GM18526 (cell line): Measurements from ENCODE around the gene SLC24A3.

Experiments
- POLR2A ChIP-seq: IDR thresholded peaks from 3 replicates; pipeline ENCODE4 v1.6.1; 2011; ENCODE audit not compliant: insufficient read length; ENCODE audit errors: extremely low read depth

Gene SLC24A3

DNA sequence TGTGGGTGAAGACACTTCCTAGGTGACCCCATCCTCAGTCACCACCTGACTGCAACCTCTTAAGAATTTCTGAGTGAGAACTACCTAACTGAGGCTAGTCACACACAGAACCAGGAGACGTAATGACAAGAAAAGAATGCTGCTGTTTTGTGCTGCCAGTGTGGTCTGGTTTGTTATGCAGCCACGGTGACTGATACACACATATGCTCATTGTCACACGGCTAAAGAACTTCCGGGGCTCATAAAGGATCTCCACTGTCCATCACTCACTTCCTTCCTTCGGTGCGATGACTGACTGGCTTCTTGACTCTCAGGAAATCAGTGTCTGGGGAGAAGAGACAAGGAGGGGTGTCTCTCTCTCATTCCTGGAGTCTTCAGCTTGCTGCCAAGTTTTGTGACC is 88.0 kb downstream of the SLC24A3 start:
- TF ChIP-seq POLR2A, result no peak

DNA sequence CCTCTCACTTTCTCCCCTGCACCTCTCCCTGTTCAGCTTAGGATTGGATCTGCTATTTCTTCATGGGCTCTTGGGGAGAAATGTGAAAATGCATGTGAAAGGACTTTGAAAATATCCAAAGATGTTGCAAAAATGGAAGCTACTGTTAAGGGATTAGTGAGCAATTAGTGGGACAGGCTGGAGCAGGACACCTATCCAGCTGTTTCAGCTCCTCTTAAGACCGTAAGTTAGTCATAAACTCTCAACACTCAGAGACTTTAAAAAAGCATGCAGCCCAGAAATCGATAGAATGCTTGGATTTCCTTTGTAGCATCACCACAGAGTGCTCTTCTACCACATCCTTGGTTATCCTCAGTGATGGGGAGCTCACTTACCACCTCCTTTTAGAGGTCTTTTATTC is 88.7 kb downstream of the SLC24A3 start:
- no peak for TF ChIP-seq POLR2A

DNA sequence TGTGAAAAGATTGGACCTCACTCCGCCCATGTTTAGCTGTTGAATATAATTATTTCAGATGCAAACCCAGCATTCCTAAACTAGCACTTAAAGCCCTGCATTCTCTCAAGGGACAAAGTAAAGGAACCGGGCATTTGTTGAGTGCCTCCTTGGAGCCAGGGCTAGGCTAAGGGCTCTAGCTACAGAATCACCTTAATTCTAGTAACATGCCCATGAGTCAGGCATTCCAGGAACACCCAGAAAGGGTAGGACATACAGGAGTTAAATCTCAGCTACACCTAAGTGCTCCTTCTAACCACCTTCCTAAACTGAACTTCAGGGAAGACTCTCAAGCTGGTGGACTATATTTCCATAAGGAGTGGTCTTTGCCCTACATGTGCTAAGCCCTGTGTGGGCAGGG is 89.4 kb downstream of the SLC24A3 start:
- TF ChIP-seq POLR2A, result no peak

GRCh38 chr20:19302714-19303113 is 90.3 kb downstream of the SLC24A3 start:
- no peak for TF ChIP-seq POLR2A

DNA sequence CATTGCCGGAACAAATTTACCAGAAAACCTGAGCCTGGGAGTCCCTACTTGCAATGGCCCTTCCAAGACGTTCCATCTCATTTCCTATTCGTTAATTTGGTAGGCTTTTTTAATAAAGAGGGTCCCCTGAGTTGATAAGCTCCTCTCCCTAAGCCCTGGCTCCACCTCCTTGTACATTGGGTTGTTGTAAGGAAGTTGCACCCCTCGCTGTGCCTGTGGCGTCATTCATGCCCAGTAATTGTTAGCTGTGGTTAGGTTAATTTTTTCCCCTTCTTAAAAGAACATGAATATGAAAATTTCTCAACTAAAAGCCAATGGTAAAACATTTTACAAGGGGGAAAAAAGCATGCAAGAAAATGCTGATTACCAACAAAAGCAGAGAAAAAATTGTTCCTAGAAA is 91.9 kb downstream of the SLC24A3 start:
- no peak for TF ChIP-seq POLR2A

GRCh38 chr20:19304886-19305415 is 92.5 kb downstream of the SLC24A3 start:
- TF ChIP-seq POLR2A, result no peak

DNA sequence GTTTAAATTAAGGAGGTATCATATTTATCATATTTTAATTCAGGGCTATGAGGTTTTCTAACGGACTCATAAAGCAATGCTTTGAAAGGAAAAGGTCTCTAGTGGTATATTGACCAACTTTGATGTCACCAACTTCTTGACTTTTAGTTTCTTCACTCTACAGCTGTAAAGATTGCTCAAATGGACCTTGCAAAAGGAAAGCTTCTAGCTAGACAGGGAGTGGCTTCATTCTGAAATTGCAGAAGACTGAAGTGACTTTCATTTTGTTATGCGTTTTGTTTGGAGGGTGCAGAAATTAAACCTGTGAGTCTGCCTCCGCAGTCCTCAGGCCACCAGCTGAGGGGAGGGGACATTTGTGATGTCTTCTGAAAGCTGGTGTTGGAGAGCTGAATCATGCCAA is 95.7 kb downstream of the SLC24A3 start:
- no peak for TF ChIP-seq POLR2A

DNA sequence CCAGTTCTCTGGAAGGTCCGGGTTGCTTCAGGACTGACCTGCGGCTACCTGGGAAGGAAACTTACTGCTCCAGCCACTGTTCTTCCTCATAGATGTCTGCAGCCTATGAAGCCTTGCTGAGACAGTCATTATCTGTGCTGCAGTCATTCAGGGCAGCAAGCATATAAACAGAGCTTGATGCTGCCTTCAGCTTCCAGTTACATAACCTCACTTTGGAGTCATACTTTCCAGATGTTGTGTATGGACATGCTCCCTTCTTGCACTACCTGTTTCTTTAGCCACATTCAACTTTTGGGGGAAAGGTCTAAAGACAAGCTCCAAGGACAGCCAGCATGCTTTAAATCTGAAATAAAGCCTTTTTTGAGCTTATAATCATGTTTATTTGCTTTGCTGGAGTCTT is 98.1 kb downstream of the SLC24A3 start:
- TF ChIP-seq POLR2A, result no peak

DNA sequence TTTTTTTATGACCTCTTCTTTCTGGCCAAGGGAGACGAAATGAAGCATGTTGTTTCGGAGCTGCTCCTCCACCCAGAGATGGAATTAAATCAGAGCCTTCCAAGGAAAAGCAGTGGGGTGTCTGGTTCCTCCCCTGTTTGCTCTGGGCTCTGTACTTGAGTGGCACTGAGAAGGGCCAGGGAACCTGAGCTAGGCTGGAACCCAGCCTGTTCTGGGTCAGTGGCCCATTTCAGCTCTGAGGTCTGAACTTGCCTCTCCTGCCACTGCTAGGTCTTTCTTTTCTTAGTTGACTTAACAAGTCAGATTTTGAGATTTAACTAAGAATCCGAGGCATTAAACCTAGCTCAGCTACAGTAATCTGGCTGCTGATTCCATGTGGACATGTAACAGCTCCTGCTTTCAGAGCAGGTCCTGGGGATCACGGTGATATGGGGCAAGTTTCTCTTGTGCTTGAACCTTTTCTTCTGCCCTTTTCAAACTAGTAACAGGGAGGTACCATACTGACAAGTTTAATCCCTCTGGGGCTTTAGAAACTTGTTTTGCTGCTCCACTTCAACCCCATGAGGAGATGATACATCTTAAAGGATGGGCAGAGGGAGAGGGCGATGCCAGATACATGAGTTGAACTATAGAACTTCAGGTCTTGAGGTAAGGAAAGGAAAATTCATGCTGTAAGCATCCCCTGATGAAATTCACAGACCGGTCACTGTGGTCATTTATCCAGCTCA is 101.1 kb downstream of the SLC24A3 start:
- TF ChIP-seq POLR2A, result no peak

GRCh38 chr20:19314621-19315020 is 102.2 kb downstream of the SLC24A3 start:
- TF ChIP-seq POLR2A, result no peak

DNA sequence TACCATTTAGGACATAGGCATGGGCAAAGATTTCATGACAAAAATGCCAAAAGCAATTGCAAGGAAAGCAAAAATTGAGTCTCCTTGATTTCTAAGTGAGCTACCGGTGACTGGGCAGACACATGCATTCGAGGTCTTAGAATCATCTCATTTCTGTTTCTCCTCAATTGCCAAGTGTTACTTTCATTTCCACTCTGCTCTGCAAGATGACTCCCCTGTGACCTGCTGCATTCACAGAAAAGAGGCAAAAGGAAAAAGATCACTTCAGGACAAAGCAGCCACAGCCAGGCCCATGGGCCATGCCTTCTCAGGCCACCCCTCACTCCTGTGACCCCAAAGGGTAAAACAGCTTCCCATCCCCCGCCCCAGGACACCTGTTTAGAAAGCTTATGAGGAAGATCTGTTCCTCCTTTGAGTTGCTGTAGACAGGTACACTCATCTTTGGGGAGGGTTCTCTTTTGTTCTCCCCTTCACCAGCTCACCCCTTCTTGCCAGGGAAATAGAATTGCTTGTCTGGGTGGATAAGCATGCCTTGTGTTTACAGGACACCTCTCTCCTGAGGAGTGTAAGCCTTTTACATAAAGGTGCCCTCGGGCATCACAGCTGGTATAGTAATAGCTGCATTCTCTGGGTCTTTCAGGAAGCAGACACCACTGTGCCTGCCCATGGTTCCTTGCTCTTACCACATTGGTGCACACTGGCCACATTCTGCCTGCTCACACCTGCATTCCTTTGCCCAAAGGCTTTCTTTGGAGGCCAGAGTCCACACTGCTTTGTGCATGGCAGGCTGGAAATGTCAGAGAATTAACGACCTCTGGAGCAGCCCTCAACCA is 105.0 kb downstream of the SLC24A3 start:
- TF ChIP-seq POLR2A, result no peak

DNA sequence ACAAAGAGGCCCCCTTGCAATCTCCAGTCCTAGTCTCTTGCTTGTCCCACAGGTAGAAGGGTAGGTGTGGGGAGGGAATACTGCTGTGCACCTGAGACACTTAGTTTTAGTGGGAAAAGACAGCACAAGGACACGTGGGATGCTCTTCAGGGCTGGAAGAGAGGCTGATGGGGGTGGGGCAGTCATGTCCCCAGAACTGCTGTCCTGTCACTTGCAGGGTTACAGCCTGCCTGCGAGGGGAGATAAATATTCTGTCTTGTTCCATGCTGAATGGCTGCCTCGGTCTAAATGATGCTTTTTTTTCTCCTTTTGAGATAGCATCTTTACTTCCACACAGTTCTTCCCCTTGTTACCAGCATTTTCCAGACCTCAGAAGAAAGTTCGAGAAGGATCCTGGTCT is 106.2 kb downstream of the SLC24A3 start:
- no peak for TF ChIP-seq POLR2A

GRCh38 chr20:19320005-19320404 is 107.6 kb downstream of the SLC24A3 start:
- no peak for TF ChIP-seq POLR2A

DNA sequence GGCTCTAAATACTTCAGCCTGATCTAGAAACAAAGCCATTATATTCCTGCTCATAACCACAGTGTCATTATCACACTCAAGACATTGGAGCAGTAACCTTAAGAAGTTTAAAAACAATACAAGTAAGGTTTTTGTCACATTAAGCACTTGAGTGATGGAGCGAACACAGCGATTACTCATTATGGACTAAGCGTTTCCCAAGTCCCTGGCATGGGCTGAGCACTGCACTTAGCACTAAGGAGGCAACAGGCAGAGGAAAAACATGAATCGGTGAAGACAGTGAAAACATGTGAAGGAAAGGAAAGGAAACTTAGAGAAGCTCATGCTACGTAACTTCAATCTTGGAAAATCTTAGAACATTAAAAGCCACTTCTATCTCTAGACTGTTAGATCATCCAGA is 108.7 kb downstream of the SLC24A3 start:
- TF ChIP-seq POLR2A, result no peak

GRCh38 chr20:19322061-19322985 is 109.9 kb downstream of the SLC24A3 start:
- TF ChIP-seq POLR2A, result no peak
